Hippocampal formation (tissue), 2 donors: Measurements from ENCODE around the gene NBPF1.
"Not testable (repeated sequence)": the region's sequence is repeated elsewhere in the genome, so short reads cannot be mapped to it uniquely, and the experiment has no call there.

ENCODE experiments used
- DNase-seq, 2 donors: peaks; one replicate each; lab custom pipeline; 2025; lab: John Stamatoyannopoulos, UW

NBPF1 gene

GRCh38 chr1:16545682-16546095 is 67.7 kb downstream of the NBPF1 start:
- DNase-seq, result not testable (repeated sequence)

- not testable (repeated sequence) for DNase-seq
Measured at GRCh38 chr1:16540421-16540893, 72.9 kb downstream of the NBPF1 start.

- DNase-seq, result not testable (repeated sequence)
Measured at GRCh38 chr1:16537528-16537927, 75.8 kb downstream of the NBPF1 start.

- not testable (repeated sequence) for DNase-seq
Measured at GRCh38 chr1:16536796-16537195, 76.6 kb downstream of the NBPF1 start.

GRCh38 chr1:16535898-16536297 is 77.5 kb downstream of the NBPF1 start:
- not testable (repeated sequence) for DNase-seq

- DNase-seq, result not testable (repeated sequence)
Measured at GRCh38 chr1:16535487-16535886, 77.9 kb downstream of the NBPF1 start.

GRCh38 chr1:16534829-16535456 is 78.4 kb downstream of the NBPF1 start:
- DNase-seq, result peak in 1 of 2 donors; percentile 45

GRCh38 chr1:16534239-16534828 is 79.0 kb downstream of the NBPF1 start:
- not testable (repeated sequence) for DNase-seq

GRCh38 chr1:16532235-16532991 is 81.0 kb downstream of the NBPF1 start:
- DNase-seq, result not testable (repeated sequence)

GRCh38 chr1:16528338-16528737 is 85.0 kb downstream of the NBPF1 start:
- not testable (repeated sequence) for DNase-seq

- not testable (repeated sequence) for DNase-seq
Measured at GRCh38 chr1:16525769-16526168, 87.6 kb downstream of the NBPF1 start.

GRCh38 chr1:16521679-16522078 is 91.7 kb downstream of the NBPF1 start:
- DNase-seq, result not testable (repeated sequence)

- DNase-seq, result no peak
Measured at GRCh38 chr1:16521288-16521583, 92.1 kb downstream of the NBPF1 start.

GRCh38 chr1:16520435-16521287 is 92.7 kb downstream of the NBPF1 start:
- DNase-seq, result not testable (repeated sequence)

- not testable (repeated sequence) for DNase-seq
Measured at GRCh38 chr1:16519255-16519951, 94.0 kb downstream of the NBPF1 start.

GRCh38 chr1:16518913-16519254 is 94.5 kb downstream of the NBPF1 start:
- DNase-seq, result not testable (repeated sequence)

GRCh38 chr1:16516694-16517410 is 96.5 kb downstream of the NBPF1 start:
- not testable (repeated sequence) for DNase-seq

- DNase-seq, result peak; percentile 67 to 85
Measured at GRCh38 chr1:16514107-16515055, 99.0 kb downstream of the NBPF1 start, which contains the start of gene RNU1-1. Gene RNU1-1 (minus strand): TSS chr1:16514285.

GRCh38 chr1:16513412-16514106 is 99.8 kb downstream of the NBPF1 start:
- peak; percentile 51 to 55 for DNase-seq
